ENCODE measurements around the gene FARS2. TPM values are rescaled to one million over a fixed set of nuclear protein-coding genes. Genes with fewer than 3 reads are reported as not detected.

The FARS2 gene
- total RNA-seq, 1 experiment from 2014 or later = 17.8 TPM

DNA sequence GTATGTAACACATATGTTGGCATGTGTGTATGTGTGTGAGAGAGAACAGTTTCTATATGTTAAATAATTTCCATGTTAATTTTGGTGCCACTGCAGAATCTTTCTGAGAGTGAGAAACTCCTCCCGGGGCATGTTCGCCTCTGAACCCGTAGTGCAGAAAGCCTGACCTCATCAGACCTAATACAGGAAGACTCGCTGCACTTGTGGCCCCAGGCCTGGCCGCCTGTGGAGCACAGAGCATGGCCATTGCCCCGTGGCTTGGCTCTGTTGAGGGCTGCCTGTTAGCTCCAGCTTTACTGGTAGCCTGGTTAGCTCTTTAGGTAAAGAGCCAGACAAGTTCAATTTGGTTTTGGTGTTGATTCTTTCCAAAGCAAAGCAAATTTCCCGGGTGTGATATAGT lies 25.5 kb downstream of the FARS2 start:
- Histone ChIP-seq H3K9me3 (ENCODE audit: low read depth, low read length, poor library complexity, severe bottlenecking) (no peaks in the 10 kb centered on the region), H3K27ac (ENCODE audit: low read depth, low read length, poor library complexity, severe bottlenecking) (no peak overlapping the region), H3K4me1 (ENCODE audit: insufficient read depth, low read length, poor library complexity, severe bottlenecking) (peaks cover 7% of the 10 kb centered on the region), H3K36me3 (ENCODE audit: insufficient read depth, low read length, poor library complexity, severe bottlenecking) (no peaks in the 10 kb centered on the region), H3K27me3 (replicated peaks; ENCODE audit: insufficient read depth, low read depth, low read length, poor library complexity) (no peaks in the 10 kb centered on the region), H3K4me3 (ENCODE audit: low read depth, low read length, poor library complexity, severe bottlenecking) (no peak overlapping the region)
- CTCF ChIA-PET = no interaction called here
- TF ChIP-seq, protein P1, sequence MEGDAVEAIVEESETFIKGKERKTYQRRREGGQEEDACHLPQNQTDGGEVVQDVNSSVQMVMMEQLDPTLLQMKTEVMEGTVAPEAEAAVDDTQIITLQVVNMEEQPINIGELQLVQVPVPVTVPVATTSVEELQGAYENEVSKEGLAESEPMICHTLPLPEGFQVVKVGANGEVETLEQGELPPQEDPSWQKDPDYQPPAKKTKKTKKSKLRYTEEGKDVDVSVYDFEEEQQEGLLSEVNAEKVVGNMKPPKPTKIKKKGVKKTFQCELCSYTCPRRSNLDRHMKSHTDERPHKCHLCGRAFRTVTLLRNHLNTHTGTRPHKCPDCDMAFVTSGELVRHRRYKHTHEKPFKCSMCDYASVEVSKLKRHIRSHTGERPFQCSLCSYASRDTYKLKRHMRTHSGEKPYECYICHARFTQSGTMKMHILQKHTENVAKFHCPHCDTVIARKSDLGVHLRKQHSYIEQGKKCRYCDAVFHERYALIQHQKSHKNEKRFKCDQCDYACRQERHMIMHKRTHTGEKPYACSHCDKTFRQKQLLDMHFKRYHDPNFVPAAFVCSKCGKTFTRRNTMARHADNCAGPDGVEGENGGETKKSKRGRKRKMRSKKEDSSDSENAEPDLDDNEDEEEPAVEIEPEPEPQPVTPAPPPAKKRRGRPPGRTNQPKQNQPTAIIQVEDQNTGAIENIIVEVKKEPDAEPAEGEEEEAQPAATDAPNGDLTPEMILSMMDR (conservative IDR thresholded peaks at IDR 0.05; ENCODE audit: low read depth, low read length) = no peak
- no peak for TF ChIP-seq EZH2 (IDR thresholded peaks at IDR 0.05; ENCODE audit: borderline replicate concordance, low read depth, low read length, poor library complexity, severe bottlenecking)
- intact Hi-C loops (cut with micrococcal nuclease; ENCODE audit: unreplicated experiment) = no loop called here
- no peak for DNase-seq (ENCODE audit: low spot score)
- POLR2A ChIA-PET (ENCODE audit: low non-redundant PET) = no interaction called here
- BruUV-seq (replicated peaks) = no TSS peak

- POLR2A ChIA-PET (ENCODE audit: low non-redundant PET) = no interaction called here
- Histone ChIP-seq H3K27me3 (replicated peaks; ENCODE audit: insufficient read depth, low read depth, low read length, poor library complexity) (no peaks in the 10 kb centered on the region), H3K36me3 (ENCODE audit: insufficient read depth, low read length, poor library complexity, severe bottlenecking) (no peaks in the 10 kb centered on the region), H3K9me3 (ENCODE audit: low read depth, low read length, poor library complexity, severe bottlenecking) (no peaks in the 10 kb centered on the region), H3K27ac (ENCODE audit: low read depth, low read length, poor library complexity, severe bottlenecking) (peak overlapping the region; percentile 12), H3K4me1 (ENCODE audit: insufficient read depth, low read length, poor library complexity, severe bottlenecking) (peaks cover 7% of the 10 kb centered on the region), H3K4me3 (ENCODE audit: low read depth, low read length, poor library complexity, severe bottlenecking) (no peak overlapping the region)
- CTCF ChIA-PET = no interaction called here
- no TSS peak for BruUV-seq (replicated peaks)
- peak; percentile 50 for DNase-seq (ENCODE audit: low spot score)
- TF ChIP-seq, protein P1 (conservative IDR thresholded peaks at IDR 0.05; ENCODE audit: low read depth, low read length) = no peak
- TF ChIP-seq EZH2 (IDR thresholded peaks at IDR 0.05; ENCODE audit: borderline replicate concordance, low read depth, low read length, poor library complexity, severe bottlenecking) = no peak
- intact Hi-C loops (cut with micrococcal nuclease; ENCODE audit: unreplicated experiment) = no loop called here
These were observed 26.1 kb downstream of the FARS2 start for GRCh38 chr6:5287205-5287965.

GRCh38 chr6:5287966-5288297 lies 26.6 kb downstream of the FARS2 start:
- Histone ChIP-seq H3K4me3 (ENCODE audit: low read depth, low read length, poor library complexity, severe bottlenecking) (no peak overlapping the region), H3K36me3 (ENCODE audit: insufficient read depth, low read length, poor library complexity, severe bottlenecking) (no peaks in the 10 kb centered on the region), H3K9me3 (ENCODE audit: low read depth, low read length, poor library complexity, severe bottlenecking) (no peaks in the 10 kb centered on the region), H3K27me3 (replicated peaks; ENCODE audit: insufficient read depth, low read depth, low read length, poor library complexity) (no peaks in the 10 kb centered on the region), H3K4me1 (ENCODE audit: insufficient read depth, low read length, poor library complexity, severe bottlenecking) (peaks cover 7% of the 10 kb centered on the region), H3K27ac (ENCODE audit: low read depth, low read length, poor library complexity, severe bottlenecking) (no peak overlapping the region)
- no TSS peak for BruUV-seq (replicated peaks)
- intact Hi-C loops (cut with micrococcal nuclease; ENCODE audit: unreplicated experiment) = no loop called here
- POLR2A ChIA-PET (ENCODE audit: low non-redundant PET) = no interaction called here
- CTCF ChIA-PET = no interaction called here
- TF ChIP-seq, protein P1 (conservative IDR thresholded peaks at IDR 0.05; ENCODE audit: low read depth, low read length) = no peak
- no peak for TF ChIP-seq EZH2 (IDR thresholded peaks at IDR 0.05; ENCODE audit: borderline replicate concordance, low read depth, low read length, poor library complexity, severe bottlenecking)
- DNase-seq (ENCODE audit: low spot score) = no peak

Measured in A673 (cell line).